GM19351 (cell line): ENCODE measurements around the gene ELF4.
A peak's percentile ranks its signal among the peaks of the same experiment; 100 is the strongest.

ENCODE experiments used
- ATAC-seq: cut with Tn5 transposase; IDR thresholded peaks from one replicate; pipeline ENCODE4 v1.9.1; 2021; ENCODE audit warnings: mild to moderate bottlenecking, moderate library complexity; ENCODE audit not compliant: unreplicated experiment

The ELF4 gene

GRCh38 chrX:130053236-130053635 is 57.1 kb downstream of the ELF4 start:
- no peak for ATAC-seq

- ATAC-seq: no peak
Observed at GRCh38 chrX:130051176-130051845, 59.0 kb downstream of the ELF4 start.

- ATAC-seq: no peak
Observed at GRCh38 chrX:130049821-130050220, 60.5 kb downstream of the ELF4 start.

- ATAC-seq: no peak
Observed at GRCh38 chrX:130048686-130049222, 61.5 kb downstream of the ELF4 start.

- ATAC-seq: no peak
Observed at GRCh38 chrX:130047416-130047815, 62.9 kb downstream of the ELF4 start.

GRCh38 chrX:130039847-130040246 is 70.5 kb downstream of the ELF4 start:
- ATAC-seq: no peak

GRCh38 chrX:130034178-130034577 is 76.1 kb downstream of the ELF4 start:
- ATAC-seq: no peak

GRCh38 chrX:130032552-130032951 is 77.7 kb downstream of the ELF4 start:
- no peak for ATAC-seq

GRCh38 chrX:130030826-130031225 is 79.5 kb downstream of the ELF4 start:
- no peak for ATAC-seq

GRCh38 chrX:130028196-130028595 is 82.1 kb downstream of the ELF4 start:
- ATAC-seq: no peak

GRCh38 chrX:130027569-130027968 is 82.7 kb downstream of the ELF4 start:
- ATAC-seq: no peak

GRCh38 chrX:130025256-130025655 is 85.0 kb downstream of the ELF4 start:
- no peak for ATAC-seq

GRCh38 chrX:130024127-130024526 is 86.2 kb downstream of the ELF4 start:
- peak; percentile 99 for ATAC-seq

- no peak for ATAC-seq
Observed at GRCh38 chrX:130020661-130021324, 89.5 kb downstream of the ELF4 start.

- no peak for ATAC-seq
Observed at GRCh38 chrX:130018143-130018542, 92.2 kb downstream of the ELF4 start.

GRCh38 chrX:130015181-130015580 is 95.1 kb downstream of the ELF4 start:
- no peak for ATAC-seq
